GM06990 (cell line): ENCODE data around the gene TGFBR3.

Source experiments
- DNase-seq: peaks from one replicate; pipeline ENCODE4 v3.0.0-alpha.2; 2011; ENCODE audit not compliant: insufficient read length; ENCODE audit errors: extremely low read depth
- H3K27me3 ChIP-seq: replicated peaks from 2 replicates; pipeline ENCODE4 v1.6.0; 2011; ENCODE audit warnings: low read length; ENCODE audit not compliant: control insufficient read depth, insufficient read depth
- H3K36me3 ChIP-seq: 2 replicates; pipeline ENCODE4 v1.5.1; 2011; ENCODE audit warnings: low read length; ENCODE audit not compliant: control insufficient read depth, insufficient read depth
- H3K4me3 ChIP-seq: replicated peaks from 2 replicates; pipeline ENCODE4 v1.5.1; 2011; ENCODE audit warnings: low read depth, mild to moderate bottlenecking, control low read depth, low read length
- TF ChIP-seq, protein P1 (sequence below): IDR thresholded peaks from 2 replicates; pipeline ENCODE4 v1.5.1; 2011; ENCODE audit warnings: low read length, control low read depth, mild to moderate bottlenecking, inconsistent platforms; ENCODE audit not compliant: insufficient read depth, poor library complexity, severe bottlenecking

TGFBR3 gene

DNA sequence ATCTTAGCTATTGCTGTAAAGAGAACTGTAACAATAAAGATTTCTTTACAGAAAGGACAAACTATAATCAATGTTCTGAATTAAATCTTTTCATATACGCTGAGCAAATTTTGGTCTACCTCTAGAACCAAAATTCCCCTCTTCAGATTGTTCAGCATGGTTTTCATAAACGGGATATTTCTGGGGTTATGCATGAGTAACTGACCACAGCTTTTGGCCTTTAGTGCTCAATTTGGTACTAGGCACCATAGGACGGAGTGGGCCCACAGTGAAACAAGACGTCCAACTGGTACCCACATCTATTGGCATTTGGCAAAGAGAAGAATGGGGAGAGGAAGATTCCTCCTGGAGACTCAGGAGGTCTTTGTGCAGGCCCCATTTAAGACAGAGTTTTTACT, 184.5 kb downstream of the TGFBR3 start:
- no peaks in the 10 kb centered on the region for H3K36me3 ChIP-seq
- TF ChIP-seq, protein P1, sequence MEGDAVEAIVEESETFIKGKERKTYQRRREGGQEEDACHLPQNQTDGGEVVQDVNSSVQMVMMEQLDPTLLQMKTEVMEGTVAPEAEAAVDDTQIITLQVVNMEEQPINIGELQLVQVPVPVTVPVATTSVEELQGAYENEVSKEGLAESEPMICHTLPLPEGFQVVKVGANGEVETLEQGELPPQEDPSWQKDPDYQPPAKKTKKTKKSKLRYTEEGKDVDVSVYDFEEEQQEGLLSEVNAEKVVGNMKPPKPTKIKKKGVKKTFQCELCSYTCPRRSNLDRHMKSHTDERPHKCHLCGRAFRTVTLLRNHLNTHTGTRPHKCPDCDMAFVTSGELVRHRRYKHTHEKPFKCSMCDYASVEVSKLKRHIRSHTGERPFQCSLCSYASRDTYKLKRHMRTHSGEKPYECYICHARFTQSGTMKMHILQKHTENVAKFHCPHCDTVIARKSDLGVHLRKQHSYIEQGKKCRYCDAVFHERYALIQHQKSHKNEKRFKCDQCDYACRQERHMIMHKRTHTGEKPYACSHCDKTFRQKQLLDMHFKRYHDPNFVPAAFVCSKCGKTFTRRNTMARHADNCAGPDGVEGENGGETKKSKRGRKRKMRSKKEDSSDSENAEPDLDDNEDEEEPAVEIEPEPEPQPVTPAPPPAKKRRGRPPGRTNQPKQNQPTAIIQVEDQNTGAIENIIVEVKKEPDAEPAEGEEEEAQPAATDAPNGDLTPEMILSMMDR: no peak
- no peaks in the 10 kb centered on the region for H3K27me3 ChIP-seq
- no peak overlapping the region for H3K4me3 ChIP-seq
- no peak for DNase-seq

DNA sequence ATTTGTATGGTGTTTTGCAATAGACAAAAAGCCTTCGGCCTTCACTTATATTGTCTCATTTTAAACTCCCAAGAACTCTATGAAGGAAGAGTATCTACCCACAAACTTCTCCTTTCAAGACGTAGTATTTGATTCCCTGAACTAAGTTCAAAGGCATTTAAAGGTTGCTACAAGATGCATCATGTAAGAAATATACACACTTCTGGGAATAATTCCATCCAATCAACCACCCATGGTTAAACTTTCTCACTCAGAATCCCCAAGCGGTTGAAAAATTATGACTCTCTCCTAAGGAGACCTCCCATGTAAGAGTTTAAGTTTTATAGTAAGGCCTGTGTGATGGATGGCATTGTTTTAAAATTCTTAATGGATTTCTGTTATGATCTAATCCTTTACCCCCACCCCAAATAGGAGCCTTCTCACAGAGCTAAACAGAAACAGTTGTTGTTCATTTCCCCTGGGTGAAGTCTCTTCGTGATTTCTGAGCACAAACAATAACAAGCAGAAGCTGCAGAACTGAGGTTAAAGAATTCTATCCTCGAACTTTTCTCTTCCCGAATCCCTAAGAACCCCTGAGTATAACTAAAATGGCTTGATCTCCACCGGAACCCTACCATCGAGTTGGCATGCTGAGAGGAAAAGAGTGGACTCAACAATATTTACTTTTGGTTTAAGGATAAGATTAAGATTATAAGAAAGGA, 185.0 kb downstream of the TGFBR3 start:
- TF ChIP-seq, protein P1: no peak
- DNase-seq: no peak
- Histone ChIP-seq H3K4me3 (no peak overlapping the region), H3K27me3 (no peaks in the 10 kb centered on the region), H3K36me3 (no peaks in the 10 kb centered on the region)

DNA sequence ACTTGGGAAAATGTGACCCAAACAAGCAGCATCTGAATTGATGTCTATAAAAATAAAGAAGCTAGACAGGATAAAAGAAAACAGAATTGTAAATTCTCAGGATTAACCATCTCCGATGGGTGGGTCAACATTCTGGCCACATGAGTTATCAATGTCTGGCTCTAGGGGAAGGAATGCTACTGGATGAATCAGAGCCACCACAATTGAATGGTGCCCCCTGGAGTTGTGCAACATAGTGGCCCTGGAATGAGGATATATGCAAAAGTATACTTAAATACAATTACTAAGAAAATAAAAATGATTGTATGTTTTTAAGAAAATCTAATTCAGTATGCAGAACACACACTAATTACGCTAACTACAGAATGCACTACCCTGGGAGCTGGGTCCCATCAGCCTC, 185.6 kb downstream of the TGFBR3 start:
- no peaks in the 10 kb centered on the region for H3K27me3 ChIP-seq
- no peak overlapping the region for H3K4me3 ChIP-seq
- TF ChIP-seq, protein P1: no peak
- no peaks in the 10 kb centered on the region for H3K36me3 ChIP-seq
- no peak for DNase-seq

DNA sequence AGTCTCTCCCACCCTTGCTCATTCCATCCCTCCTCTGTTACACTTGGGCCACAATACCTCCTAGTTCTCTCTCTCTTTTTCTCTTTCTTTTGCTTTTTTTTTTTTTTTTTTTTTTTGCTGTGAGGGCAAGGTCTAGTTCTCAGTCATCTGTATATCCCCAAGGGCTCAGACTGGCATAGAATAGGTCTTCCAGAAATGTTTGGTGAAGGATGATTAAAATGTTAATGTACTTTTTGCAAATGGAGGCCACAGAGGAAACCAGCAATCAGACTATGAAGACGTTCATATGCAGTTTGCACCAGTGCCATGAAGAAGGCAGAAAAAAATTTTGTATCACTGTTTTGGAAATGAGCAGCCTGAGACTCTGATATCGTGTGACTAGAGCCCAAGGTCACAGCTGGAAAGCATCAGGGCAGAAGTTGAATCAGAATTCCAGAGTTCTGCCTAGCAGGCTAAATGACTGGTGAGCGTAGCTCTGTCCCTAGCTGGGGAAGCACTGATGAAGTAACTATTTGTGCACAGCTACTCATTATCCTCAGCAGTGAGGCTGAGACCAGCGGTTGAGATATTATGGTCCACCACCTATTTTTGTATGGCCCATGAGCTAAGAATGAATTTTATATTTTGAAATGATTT, 186.5 kb downstream of the TGFBR3 start:
- no peak overlapping the region for H3K4me3 ChIP-seq
- TF ChIP-seq, protein P1: no peak
- H3K36me3 ChIP-seq: no peaks in the 10 kb centered on the region; the same call in 1 of the 2 replicates
- no peak for DNase-seq
- no peaks in the 10 kb centered on the region for H3K27me3 ChIP-seq

DNA sequence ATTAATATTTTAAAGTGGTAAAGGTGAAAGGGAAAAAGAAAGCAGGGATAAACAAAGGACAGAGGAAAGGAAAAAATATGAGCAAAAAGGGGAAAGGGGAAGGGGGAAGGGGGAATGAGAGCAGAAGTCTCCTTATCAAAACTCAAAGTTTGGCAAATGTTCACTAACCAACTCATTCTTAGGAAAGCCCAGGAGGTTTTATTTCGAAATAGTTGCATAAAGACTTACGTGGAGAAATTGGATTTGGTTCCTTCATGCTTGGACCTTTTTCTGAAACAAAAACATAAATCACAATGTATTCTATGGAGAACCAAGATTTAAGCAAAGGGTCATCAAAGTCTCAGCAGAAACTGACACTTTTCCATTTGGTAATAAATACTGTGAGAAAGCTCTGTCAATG, 188.1 kb downstream of the TGFBR3 start:
- TF ChIP-seq, protein P1: no peak
- Histone ChIP-seq H3K4me3 (no peak overlapping the region; the same call in 1 of the 2 replicates), H3K36me3 (no peaks in the 10 kb centered on the region; the same call in 1 of the 2 replicates), H3K27me3 (no peaks in the 10 kb centered on the region)
- DNase-seq: no peak
